Panc1 (cell line): ENCODE results near the gene MEGF8. TPM values are rescaled to one million over a fixed set of nuclear protein-coding genes. Genes with fewer than 3 reads are reported as not detected.

ENCODE experiments used
- ATAC-seq: fragments of 200-7000 bp; cut with Tn5 transposase; 2 replicates; pipeline ENCODE4 v1.9.1; 2020; ENCODE audit warnings: mild to moderate bottlenecking, moderate library complexity
- BruUV-seq: library from RNA; stranded (reverse); fragments of 400-500 nt; replicated peaks from 2 replicates; lab custom pipeline; 2021; lab: Mats Ljungman, UMichigan
- CTCF ChIA-PET: fragments of 300-600 bp; sonication (Branson Sonifier 250); formaldehyde crosslinking; loops from one replicate; lab custom pipeline; 2022; ENCODE audit warnings: antibody characterized with exemption; lab: Charles Lee
- POLR2A ChIA-PET: fragments of 300-600 bp; sonication (Branson Sonifier 250); formaldehyde crosslinking; loops from one replicate; lab custom pipeline; 2022; ENCODE audit warnings: antibody characterized with exemption; lab: Charles Lee
- DNase-seq: peaks from one replicate; pipeline ENCODE4 v3.0.0-alpha.2; 2010; ENCODE audit warnings: low read depth, low spot score
- H3K27ac ChIP-seq: 2 replicates; pipeline ENCODE4 v1.5.1; 2011; ENCODE audit warnings: mild to moderate bottlenecking, low read length, inconsistent platforms
- H3K27me3 ChIP-seq: fragments of 200-500 bp; sonication (Bioruptor generic); 2 replicates; pipeline ENCODE4 v1.6.0; 2014; ENCODE audit warnings: low read length, inconsistent platforms; ENCODE audit not compliant: control insufficient read depth, insufficient read depth
- H3K36me3 ChIP-seq: fragments of 200-500 bp; sonication (Bioruptor generic); 2 replicates; pipeline ENCODE4 v1.5.1; 2014; ENCODE audit warnings: inconsistent platforms, mild to moderate bottlenecking, low read length, moderate library complexity; ENCODE audit not compliant: control insufficient read depth, insufficient read depth
- H3K4me1 ChIP-seq: 2 replicates; pipeline ENCODE4 v1.5.1; 2011; ENCODE audit warnings: inconsistent platforms, mild to moderate bottlenecking, low read length, moderate library complexity; ENCODE audit not compliant: control insufficient read depth, insufficient read depth
- H3K4me3 ChIP-seq, 2 experiments: 2 replicates each; pipeline ENCODE4 v1.5.1; 2011 to 2012; ENCODE audit warnings: low read depth in 2 of 2, low read length in 2 of 2, mild to moderate bottlenecking in 2 of 2, inconsistent platforms in 1 of 2, moderate library complexity in 1 of 2
- H3K9me3 ChIP-seq: fragments of 200-500 bp; sonication (Bioruptor generic); 2 replicates; pipeline ENCODE4 v1.5.1; 2014; ENCODE audit warnings: low read depth, mild to moderate bottlenecking, inconsistent platforms, low read length, moderate library complexity; ENCODE audit not compliant: control insufficient read depth, insufficient read depth
- POLR2AphosphoS5 ChIP-seq: IDR thresholded peaks from 2 replicates; pipeline ENCODE4 v1.6.1; 2012; ENCODE audit warnings: mild to moderate bottlenecking, low read depth, low read length, moderate library complexity
- SIN3A ChIP-seq: IDR thresholded peaks from 2 replicates; pipeline ENCODE4 v1.6.1; 2012; ENCODE audit warnings: low read depth, mild to moderate bottlenecking, low read length, moderate library complexity, borderline replicate concordance; ENCODE audit not compliant: insufficient read depth
- TCF7L2 ChIP-seq: IDR thresholded peaks from 2 replicates; pipeline ENCODE4 v1.6.1; 2011; ENCODE audit warnings: mild to moderate bottlenecking, low read depth, low read length, inconsistent platforms
- in situ Hi-C: cut with HindIII; loops from 2 replicates; pipeline ENCODE4 v1.10.0; 2016; ENCODE audit warnings: low sequenced_read_pairs, low pct_unique_long_range_greater_than_20kb
- intact Hi-C: fragments of 100-400 bp; cut with micrococcal nuclease; formaldehyde crosslinking; loops from one replicate; pipeline ENCODE4 v1.10.0; 2022; ENCODE audit not compliant: unreplicated experiment
- total RNA-seq: library from RNA; stranded (reverse); gene quantifications from one replicate; pipeline ENCODE4 v1.2.1, GENCODE V29; 2021; ENCODE audit not compliant: unreplicated experiment
- TF ChIP-seq, protein P1 (sequence below): fragments of 450-650 bp; IDR thresholded peaks from 2 replicates; pipeline ENCODE4 v1.5.1; 2017; ENCODE audit warnings: mild to moderate bottlenecking
- TF ChIP-seq, protein P2 (sequence below), 2 experiments: IDR thresholded peaks; 2 replicates each; pipeline ENCODE4 v1.6.1; 2011 to 2012; ENCODE audit warnings: low read depth in 2 of 2, control low read depth in 1 of 2, low read length in 1 of 2, mild to moderate bottlenecking in 1 of 2, moderate library complexity in 1 of 2; ENCODE audit not compliant: insufficient read depth in 1 of 2

MEGF8 gene
- total RNA-seq, 1 experiment from 2014 or later, result 14.2 TPM

DNA sequence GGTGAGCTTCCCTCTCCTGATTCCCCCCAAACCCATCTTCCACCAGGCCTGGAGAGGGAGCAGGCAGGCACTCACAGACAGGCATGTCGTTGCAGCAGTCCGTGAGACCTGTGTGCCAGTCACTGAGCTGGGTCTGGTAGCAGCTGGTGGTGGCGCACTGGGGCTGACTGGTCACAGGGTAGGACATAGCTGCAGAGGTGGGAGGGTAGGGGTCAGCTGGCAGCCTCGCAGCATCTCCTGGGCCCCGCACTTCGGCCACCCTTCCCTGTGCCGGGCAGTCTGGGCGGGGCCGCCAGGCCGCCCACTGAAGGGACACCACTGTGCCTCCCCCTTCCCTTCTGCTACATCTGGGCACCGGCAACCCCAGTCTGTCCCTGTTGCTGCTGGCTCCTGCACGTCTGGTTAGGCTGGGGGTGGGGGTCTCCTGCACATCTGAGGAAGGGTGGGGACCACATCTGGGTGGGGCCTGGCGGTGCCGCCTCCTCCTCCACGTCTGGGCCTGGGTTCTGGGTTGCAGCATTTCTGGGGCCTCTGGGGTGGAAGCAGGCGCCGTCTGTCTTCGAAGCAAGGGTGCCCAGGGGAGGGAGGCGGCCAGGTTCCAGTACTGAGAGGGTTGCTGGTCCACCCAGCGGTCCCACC, 63.5 kb downstream of the MEGF8 start:
- intact Hi-C loops, result no loop called here

DNA sequence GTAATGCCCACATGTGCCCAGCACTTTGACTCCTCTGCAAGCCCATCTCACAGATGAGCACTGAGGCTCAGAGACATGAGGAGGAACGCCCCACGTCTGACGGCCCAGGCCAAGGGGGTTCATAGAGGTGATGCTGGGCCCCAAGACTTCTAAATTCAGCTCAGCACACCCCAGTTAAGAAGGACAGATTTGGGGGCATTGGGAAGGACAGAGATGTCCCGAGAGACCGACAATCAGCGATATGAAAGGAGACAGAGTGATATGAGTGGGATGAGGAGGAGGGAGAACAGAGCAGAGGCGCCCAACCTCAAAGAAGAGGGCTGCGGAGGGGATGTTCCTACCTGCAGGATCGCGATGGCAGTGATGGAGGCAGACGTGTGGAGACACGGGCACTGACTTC, 64.5 kb downstream of the MEGF8 start, which contains the start of gene CNFN:
TSS of gene CNFN (minus strand) at position 399 of the 400 bp plus-strand sequence. CDS start 1,260 bp downstream, outside the sequence.
- no peak for ATAC-seq
- no TSS peak for BruUV-seq
- in situ Hi-C loops, result no loop called here

More for the DNA sequence above, 63.5 kb downstream of the MEGF8 start:
- no TSS peak for BruUV-seq
- Histone ChIP-seq H3K27me3 (no peaks in the 10 kb centered on the region), H3K36me3 (no peaks in the 10 kb centered on the region), H3K4me3 (no peak overlapping the region), H3K9me3 (no peaks in the 10 kb centered on the region), H3K27ac (no peak overlapping the region), H3K4me1 (no peaks in the 10 kb centered on the region; the same call in 1 of the 2 replicates)
- ATAC-seq, result no peak
- no peak for DNase-seq
- POLR2A ChIA-PET, result no interaction called here
- CTCF ChIA-PET, result no interaction called here
- in situ Hi-C loops, result no loop called here
- TF ChIP-seq, protein P1, sequence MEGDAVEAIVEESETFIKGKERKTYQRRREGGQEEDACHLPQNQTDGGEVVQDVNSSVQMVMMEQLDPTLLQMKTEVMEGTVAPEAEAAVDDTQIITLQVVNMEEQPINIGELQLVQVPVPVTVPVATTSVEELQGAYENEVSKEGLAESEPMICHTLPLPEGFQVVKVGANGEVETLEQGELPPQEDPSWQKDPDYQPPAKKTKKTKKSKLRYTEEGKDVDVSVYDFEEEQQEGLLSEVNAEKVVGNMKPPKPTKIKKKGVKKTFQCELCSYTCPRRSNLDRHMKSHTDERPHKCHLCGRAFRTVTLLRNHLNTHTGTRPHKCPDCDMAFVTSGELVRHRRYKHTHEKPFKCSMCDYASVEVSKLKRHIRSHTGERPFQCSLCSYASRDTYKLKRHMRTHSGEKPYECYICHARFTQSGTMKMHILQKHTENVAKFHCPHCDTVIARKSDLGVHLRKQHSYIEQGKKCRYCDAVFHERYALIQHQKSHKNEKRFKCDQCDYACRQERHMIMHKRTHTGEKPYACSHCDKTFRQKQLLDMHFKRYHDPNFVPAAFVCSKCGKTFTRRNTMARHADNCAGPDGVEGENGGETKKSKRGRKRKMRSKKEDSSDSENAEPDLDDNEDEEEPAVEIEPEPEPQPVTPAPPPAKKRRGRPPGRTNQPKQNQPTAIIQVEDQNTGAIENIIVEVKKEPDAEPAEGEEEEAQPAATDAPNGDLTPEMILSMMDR, result no peak
- TF ChIP-seq, protein P2, sequence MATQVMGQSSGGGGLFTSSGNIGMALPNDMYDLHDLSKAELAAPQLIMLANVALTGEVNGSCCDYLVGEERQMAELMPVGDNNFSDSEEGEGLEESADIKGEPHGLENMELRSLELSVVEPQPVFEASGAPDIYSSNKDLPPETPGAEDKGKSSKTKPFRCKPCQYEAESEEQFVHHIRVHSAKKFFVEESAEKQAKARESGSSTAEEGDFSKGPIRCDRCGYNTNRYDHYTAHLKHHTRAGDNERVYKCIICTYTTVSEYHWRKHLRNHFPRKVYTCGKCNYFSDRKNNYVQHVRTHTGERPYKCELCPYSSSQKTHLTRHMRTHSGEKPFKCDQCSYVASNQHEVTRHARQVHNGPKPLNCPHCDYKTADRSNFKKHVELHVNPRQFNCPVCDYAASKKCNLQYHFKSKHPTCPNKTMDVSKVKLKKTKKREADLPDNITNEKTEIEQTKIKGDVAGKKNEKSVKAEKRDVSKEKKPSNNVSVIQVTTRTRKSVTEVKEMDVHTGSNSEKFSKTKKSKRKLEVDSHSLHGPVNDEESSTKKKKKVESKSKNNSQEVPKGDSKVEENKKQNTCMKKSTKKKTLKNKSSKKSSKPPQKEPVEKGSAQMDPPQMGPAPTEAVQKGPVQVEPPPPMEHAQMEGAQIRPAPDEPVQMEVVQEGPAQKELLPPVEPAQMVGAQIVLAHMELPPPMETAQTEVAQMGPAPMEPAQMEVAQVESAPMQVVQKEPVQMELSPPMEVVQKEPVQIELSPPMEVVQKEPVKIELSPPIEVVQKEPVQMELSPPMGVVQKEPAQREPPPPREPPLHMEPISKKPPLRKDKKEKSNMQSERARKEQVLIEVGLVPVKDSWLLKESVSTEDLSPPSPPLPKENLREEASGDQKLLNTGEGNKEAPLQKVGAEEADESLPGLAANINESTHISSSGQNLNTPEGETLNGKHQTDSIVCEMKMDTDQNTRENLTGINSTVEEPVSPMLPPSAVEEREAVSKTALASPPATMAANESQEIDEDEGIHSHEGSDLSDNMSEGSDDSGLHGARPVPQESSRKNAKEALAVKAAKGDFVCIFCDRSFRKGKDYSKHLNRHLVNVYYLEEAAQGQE (IDR thresholded peaks at IDR 0.05; ENCODE audit: insufficient read depth in 1 of 2, low read depth in 2 of 2, low read length in 1 of 2), result no peak
- no peak for TF ChIP-seq SIN3A
- no peak for TF ChIP-seq TCF7L2

More for the DNA sequence above, 64.5 kb downstream of the MEGF8 start, which contains the start of gene CNFN:
- intact Hi-C loops, result no loop called here
- ChIA-PET POLR2A (no interaction called here), CTCF (no interaction called here)
- no peaks in the 10 kb centered on the region for H3K36me3 ChIP-seq
- no peak within 1 kb of the TSS for H3K4me3 ChIP-seq
- no peak for DNase-seq
- H3K4me1 ChIP-seq, result no peaks in the 10 kb centered on the region; the same call in 1 of the 2 replicates
- no peak within 1 kb of the TSS for H3K27ac ChIP-seq
- TF ChIP-seq, protein P1, result no peak
- TF ChIP-seq SIN3A (no peak), TCF7L2 (no peak), POLR2AphosphoS5 (no peak)
- TF ChIP-seq, protein P2 (IDR thresholded peaks at IDR 0.05; ENCODE audit: insufficient read depth in 1 of 2, low read depth in 2 of 2, low read length in 1 of 2), result no peak
- no peaks in the 10 kb centered on the region for H3K27me3 ChIP-seq
- H3K9me3 ChIP-seq, result no peaks in the 10 kb centered on the region
